Epithelial cell of esophagus (primary cell): ENCODE measurements around the gene F10.

Experiments
- DNase-seq: peaks from one replicate; pipeline ENCODE4 v3.0.0; 2010; ENCODE audit warnings: low read depth
- H3K4me3 ChIP-seq: 2 replicates; pipeline ENCODE4 v1.5.1; 2011; ENCODE audit warnings: mild to moderate bottlenecking, low read length, control low read depth
- CTCF ChIP-seq: IDR thresholded peaks from 2 replicates; pipeline ENCODE4 v1.5.1; 2011; ENCODE audit warnings: low read depth, mild to moderate bottlenecking, low read length, control low read depth, inconsistent platforms; ENCODE audit not compliant: insufficient read depth; ENCODE audit errors: missing control alignments

Gene F10

GRCh38 chr13:113125506-113126264 lies 3.1 kb downstream of the F10 start:
- no peak for TF ChIP-seq CTCF
- DNase-seq = no peak
- no peak overlapping the region for H3K4me3 ChIP-seq

- no peak for TF ChIP-seq CTCF
- DNase-seq = no peak
- no peak overlapping the region for H3K4me3 ChIP-seq
Observed at GRCh38 chr13:113126265-113127150, 3.9 kb downstream of the F10 start.

- no peak for DNase-seq
- no peak overlapping the region for H3K4me3 ChIP-seq
- TF ChIP-seq CTCF = no peak
Observed at GRCh38 chr13:113129480-113129879, 6.9 kb downstream of the F10 start.

GRCh38 chr13:113129921-113130750 lies 7.5 kb downstream of the F10 start:
- no peak for DNase-seq
- H3K4me3 ChIP-seq = peak overlapping the region; percentile 15

GRCh38 chr13:113135281-113135760 lies 12.7 kb downstream of the F10 start:
- TF ChIP-seq CTCF = no peak
- no peak for DNase-seq
- H3K4me3 ChIP-seq = no peak overlapping the region

More at GRCh38 chr13:113129921-113130750, 7.5 kb downstream of the F10 start:
- TF ChIP-seq CTCF = no peak

GRCh38 chr13:113137691-113138298 lies 15.2 kb downstream of the F10 start:
- DNase-seq = no peak
- no peak overlapping the region for H3K4me3 ChIP-seq
- TF ChIP-seq CTCF = no peak
